AG08395 (cell line): ENCODE results near the gene NKX2-2.
"Not testable (repeated sequence)": the region's sequence is repeated elsewhere in the genome, so short reads cannot be mapped to it uniquely, and the experiment has no call there.

Source experiments
- DNase-seq: peaks from one replicate; pipeline ENCODE4 v3.0.0; 2012; ENCODE audit warnings: mixed read lengths, low spot score

NKX2-2 gene

GRCh38 chr20:21508230-21509078 lies 5.4 kb downstream of the NKX2-2 start:
- DNase-seq: no peak

- DNase-seq: no peak
Observed at GRCh38 chr20:21507400-21508229, 6.2 kb downstream of the NKX2-2 start.

GRCh38 chr20:21505810-21506530 lies 7.9 kb downstream of the NKX2-2 start:
- DNase-seq: peak; percentile 66

GRCh38 chr20:21505161-21505809 lies 8.6 kb downstream of the NKX2-2 start:
- peak; percentile 71 for DNase-seq

- DNase-seq: no peak
Observed at GRCh38 chr20:21504323-21504722, 9.5 kb downstream of the NKX2-2 start.

- DNase-seq: peak; percentile 33
Observed at GRCh38 chr20:21503345-21503744, 10.5 kb downstream of the NKX2-2 start.

- DNase-seq: no peak
Observed at GRCh38 chr20:21501184-21501583, 12.7 kb downstream of the NKX2-2 start.

- DNase-seq: no peak
Observed at GRCh38 chr20:21500599-21500998, 13.3 kb downstream of the NKX2-2 start.

GRCh38 chr20:21499641-21500040 lies 14.2 kb downstream of the NKX2-2 start:
- DNase-seq: no peak

GRCh38 chr20:21498635-21499034 lies 15.2 kb downstream of the NKX2-2 start:
- DNase-seq: no peak

GRCh38 chr20:21498195-21498594 lies 15.7 kb downstream of the NKX2-2 start:
- DNase-seq: no peak

- no peak for DNase-seq
Observed at GRCh38 chr20:21496452-21496851, 17.4 kb downstream of the NKX2-2 start.

GRCh38 chr20:21493049-21493448 lies 20.8 kb downstream of the NKX2-2 start:
- DNase-seq: no peak

GRCh38 chr20:21490105-21490504 lies 23.8 kb downstream of the NKX2-2 start:
- no peak for DNase-seq

- not testable (repeated sequence) for DNase-seq
Observed at GRCh38 chr20:21480144-21480543, 33.7 kb downstream of the NKX2-2 start.

GRCh38 chr20:21465799-21466198 lies 48.1 kb downstream of the NKX2-2 start:
- no peak for DNase-seq

GRCh38 chr20:21464916-21465315 lies 48.9 kb downstream of the NKX2-2 start:
- no peak for DNase-seq
